Epithelial cell of esophagus (primary cell): ENCODE results near the gene LGR6.

ENCODE experiments used
- DNase-seq: peaks from one replicate; pipeline ENCODE4 v3.0.0; 2010; ENCODE audit warnings: low read depth
- H3K4me3 ChIP-seq: 2 replicates; pipeline ENCODE4 v1.5.1; 2011; ENCODE audit warnings: mild to moderate bottlenecking, low read length, control low read depth
- TF ChIP-seq, protein P1 (sequence below): IDR thresholded peaks from 2 replicates; pipeline ENCODE4 v1.5.1; 2011; ENCODE audit warnings: low read depth, mild to moderate bottlenecking, low read length, control low read depth, inconsistent platforms; ENCODE audit not compliant: insufficient read depth; ENCODE audit errors: missing control alignments

The LGR6 gene

DNA sequence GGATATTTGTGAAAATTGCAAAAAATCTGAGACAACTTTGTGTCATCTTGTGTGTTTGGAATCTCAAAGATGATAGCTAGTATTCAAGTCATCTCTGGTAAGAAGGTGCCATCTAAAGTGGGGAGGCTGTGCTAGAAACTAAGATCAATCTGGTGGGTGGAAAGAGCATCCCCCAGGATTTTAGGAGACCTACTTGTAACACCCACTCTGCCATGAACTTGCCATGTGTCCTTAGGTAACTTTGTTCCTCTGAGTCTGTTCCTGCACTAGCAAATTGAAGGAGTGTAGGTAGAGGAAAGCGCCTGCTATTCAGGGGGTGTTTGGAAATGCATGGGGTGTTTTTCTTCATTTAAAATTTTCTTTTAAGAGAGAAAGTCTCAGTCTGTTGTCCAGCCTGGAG lies 24.4 kb downstream of the LGR6 start:
- TF ChIP-seq, protein P1, sequence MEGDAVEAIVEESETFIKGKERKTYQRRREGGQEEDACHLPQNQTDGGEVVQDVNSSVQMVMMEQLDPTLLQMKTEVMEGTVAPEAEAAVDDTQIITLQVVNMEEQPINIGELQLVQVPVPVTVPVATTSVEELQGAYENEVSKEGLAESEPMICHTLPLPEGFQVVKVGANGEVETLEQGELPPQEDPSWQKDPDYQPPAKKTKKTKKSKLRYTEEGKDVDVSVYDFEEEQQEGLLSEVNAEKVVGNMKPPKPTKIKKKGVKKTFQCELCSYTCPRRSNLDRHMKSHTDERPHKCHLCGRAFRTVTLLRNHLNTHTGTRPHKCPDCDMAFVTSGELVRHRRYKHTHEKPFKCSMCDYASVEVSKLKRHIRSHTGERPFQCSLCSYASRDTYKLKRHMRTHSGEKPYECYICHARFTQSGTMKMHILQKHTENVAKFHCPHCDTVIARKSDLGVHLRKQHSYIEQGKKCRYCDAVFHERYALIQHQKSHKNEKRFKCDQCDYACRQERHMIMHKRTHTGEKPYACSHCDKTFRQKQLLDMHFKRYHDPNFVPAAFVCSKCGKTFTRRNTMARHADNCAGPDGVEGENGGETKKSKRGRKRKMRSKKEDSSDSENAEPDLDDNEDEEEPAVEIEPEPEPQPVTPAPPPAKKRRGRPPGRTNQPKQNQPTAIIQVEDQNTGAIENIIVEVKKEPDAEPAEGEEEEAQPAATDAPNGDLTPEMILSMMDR: no peak
- no peak overlapping the region for H3K4me3 ChIP-seq
- DNase-seq: no peak

DNA sequence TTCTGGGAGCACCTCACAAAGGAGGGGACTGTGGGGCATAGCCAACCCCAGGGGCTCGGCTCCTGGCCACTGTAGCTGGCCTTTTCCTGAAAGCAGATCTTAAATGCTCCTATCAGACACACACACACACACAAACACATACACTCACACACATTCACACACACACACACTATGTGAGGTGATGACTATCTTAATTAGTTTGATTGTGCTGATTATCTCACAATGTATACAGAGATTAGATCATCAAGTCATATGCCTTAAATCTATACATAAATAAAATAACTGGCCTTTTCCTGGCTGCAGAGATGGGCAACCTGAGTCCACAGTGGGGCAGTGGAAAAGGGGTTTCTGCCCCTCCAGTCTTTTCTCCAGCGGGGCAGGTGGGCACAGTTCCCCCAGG lies 27.1 kb downstream of the LGR6 start:
- DNase-seq: no peak
- TF ChIP-seq, protein P1: no peak
- no peak overlapping the region for H3K4me3 ChIP-seq

DNA sequence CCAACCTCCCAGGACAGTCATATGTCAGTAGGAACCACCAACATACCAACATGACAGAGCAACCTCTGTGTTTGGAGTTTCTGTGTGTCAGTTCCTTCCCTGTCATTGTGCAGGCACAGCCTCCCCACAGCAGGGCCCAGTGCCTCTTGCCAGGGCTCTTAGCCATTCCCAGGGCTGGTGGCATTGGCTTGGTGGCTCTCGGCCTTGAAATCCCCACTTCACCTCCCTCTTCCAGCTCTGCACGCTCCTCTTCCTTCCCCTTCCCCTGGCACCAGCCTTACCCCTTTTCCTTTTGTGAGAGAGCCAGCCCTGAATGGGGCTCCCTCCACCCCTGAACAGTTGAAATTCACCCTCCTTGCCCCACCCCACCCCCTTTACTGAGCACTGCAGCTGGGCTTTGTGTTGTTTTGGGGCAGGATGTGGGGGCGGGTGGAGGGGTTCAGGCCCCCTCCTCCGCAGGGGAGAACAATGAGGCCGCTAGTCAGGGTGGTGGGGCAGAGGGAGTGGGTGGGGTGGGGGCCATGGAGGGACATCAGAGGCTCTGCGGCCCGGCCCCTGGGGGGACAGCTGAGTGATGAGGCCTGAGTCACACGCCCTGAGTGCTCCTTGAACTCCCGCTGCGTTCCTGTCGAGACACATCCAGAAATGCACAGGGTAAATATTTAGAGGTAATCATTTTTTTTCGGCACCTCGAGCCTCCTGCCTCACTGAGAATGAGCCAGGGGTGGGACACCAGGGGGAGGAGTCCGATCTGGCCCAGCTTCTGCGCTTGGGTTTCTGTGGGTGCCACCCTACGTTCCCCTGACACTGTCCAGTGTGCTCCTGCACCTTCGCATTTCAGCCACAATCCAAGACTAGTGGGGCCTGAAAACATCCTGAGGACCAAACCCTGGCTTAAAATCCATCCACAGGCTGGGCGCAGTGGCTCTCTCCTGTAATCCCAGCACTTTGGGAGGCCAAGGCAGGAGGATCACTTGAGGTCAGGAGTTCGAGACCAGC lies 28.6 kb downstream of the LGR6 start:
- TF ChIP-seq, protein P1: no peak
- DNase-seq: peak; percentile 87
- no peak overlapping the region for H3K4me3 ChIP-seq

DNA sequence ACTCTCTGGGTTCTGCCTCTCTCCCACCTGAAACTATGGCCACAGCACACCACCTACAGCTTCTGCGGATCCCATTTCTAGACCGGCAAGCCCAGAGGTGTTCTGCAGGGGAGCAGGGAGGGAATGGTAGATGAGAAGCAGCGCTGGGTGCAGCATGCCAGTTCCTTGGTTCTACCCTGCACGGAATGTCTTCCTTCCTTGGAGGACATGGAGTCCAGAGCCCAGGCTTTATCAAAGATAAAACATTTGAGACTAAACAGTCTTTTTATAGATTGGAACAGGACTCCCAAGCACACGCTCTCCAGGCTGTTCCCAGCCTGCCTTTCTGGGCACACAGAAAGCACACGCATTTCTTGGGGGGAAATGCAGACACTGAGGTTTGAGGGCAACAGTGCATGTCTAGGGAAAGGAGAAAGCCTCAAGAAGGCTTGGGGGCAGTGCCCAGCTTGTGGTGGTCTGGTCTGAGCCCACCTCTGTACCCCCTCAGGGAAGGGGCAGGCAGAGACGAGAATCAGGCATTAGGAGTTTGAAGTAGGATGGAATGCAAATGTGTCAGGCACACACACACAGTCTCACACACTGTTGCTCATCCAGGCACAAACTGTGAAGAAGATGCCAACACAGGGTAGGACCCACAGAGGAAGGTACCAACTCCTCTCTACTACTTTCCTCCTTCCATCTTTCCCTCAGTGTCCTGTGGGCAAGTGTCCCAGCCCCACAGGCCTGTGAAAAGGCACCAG lies 29.7 kb downstream of the LGR6 start:
- no peak for DNase-seq
- H3K4me3 ChIP-seq: no peak overlapping the region
- TF ChIP-seq, protein P1: no peak

DNA sequence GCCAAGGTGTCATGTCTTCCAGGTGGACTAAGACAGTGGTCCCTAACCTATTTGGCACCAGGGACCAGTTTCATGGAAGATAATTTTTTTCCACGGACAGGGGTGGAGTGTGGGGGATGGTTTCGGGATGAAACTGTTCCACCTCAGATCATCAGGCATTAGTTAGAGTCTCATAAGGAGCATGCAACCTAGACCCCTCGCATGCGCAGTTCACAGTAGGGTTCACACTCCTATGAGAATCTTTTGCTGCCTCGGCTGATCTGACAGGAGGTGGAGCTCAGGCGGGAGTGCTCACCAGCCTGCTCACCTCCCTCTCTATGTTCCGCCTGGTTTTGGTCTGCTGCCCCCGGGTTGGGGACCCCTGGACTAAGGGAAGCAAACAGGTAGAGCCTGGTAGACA lies 30.9 kb downstream of the LGR6 start:
- TF ChIP-seq, protein P1: no peak
- no peak for DNase-seq
- H3K4me3 ChIP-seq: no peak overlapping the region

DNA sequence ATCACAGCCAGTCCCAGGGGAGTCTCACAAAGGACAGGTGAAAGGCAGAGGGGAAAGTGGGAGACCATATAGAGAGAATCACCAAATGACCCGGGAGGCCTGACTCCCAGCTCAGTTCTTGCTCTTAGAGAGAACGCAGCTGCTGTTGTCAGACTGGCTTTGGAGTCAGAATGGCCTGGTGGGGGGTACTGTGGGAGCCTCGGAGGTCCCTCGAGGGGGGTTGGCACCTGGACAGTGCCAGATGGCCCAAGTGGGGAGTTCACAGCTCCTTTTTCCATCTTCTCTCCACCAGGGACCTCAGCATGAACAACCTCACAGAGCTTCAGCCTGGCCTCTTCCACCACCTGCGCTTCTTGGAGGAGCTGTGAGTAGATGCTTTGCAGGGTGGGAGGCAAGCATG lies 31.5 kb downstream of the LGR6 start:
- H3K4me3 ChIP-seq: no peak overlapping the region
- TF ChIP-seq, protein P1: no peak
- DNase-seq: no peak
